ENCODE measurements around the gene ENTPD2. TPM values are rescaled to one million over a fixed set of nuclear protein-coding genes. Genes with fewer than 3 reads are reported as not detected.
"Not testable (repeated sequence)": the region's sequence is repeated elsewhere in the genome, so short reads cannot be mapped to it uniquely, and the experiment has no call there.

ENTPD2 gene
- total RNA-seq, 1 donor from 2014 or later, result 0.41 TPM

DNA sequence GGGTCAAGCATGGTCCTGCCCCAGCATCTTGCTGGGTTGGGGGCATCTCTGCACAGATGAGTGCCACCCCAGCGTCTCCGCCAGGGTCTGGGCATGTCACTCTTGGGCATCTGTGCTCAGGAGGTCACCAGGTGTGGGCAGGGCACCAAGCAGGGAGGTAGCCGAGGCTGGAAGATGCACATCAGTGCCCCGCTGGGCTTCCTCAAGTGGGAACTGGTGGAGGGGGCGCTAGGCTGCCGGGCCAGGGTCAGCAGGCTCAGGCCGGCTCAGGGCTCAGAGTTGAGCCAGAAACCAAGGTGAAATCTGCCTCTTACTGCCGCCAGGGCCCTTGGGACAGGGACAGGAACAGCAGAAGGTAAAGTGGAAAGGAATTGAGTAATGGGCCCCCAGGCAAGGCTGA is 17.9 kb downstream of the ENTPD2 start:
- H3K4me3 ChIP-seq, result no peak overlapping the region
- H3K9me3 ChIP-seq, result no peaks in the 10 kb centered on the region
- TF ChIP-seq, protein P1, sequence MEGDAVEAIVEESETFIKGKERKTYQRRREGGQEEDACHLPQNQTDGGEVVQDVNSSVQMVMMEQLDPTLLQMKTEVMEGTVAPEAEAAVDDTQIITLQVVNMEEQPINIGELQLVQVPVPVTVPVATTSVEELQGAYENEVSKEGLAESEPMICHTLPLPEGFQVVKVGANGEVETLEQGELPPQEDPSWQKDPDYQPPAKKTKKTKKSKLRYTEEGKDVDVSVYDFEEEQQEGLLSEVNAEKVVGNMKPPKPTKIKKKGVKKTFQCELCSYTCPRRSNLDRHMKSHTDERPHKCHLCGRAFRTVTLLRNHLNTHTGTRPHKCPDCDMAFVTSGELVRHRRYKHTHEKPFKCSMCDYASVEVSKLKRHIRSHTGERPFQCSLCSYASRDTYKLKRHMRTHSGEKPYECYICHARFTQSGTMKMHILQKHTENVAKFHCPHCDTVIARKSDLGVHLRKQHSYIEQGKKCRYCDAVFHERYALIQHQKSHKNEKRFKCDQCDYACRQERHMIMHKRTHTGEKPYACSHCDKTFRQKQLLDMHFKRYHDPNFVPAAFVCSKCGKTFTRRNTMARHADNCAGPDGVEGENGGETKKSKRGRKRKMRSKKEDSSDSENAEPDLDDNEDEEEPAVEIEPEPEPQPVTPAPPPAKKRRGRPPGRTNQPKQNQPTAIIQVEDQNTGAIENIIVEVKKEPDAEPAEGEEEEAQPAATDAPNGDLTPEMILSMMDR (IDR thresholded peaks at IDR 0.05), result no peak
- no peaks in the 10 kb centered on the region for H3K36me3 ChIP-seq
- H3K4me1 ChIP-seq, result peaks cover 15% of the 10 kb centered on the region
- no peak overlapping the region for H3K27ac ChIP-seq
- ATAC-seq, result no peak
- no peak for DNase-seq
- no peaks in the 10 kb centered on the region for H3K27me3 ChIP-seq
- intact Hi-C loops (cut with DNase I), result loop anchor here (10.0 kb wide), 1 partner anchor 91 kb away; the partner anchor contains the start of genes C8G and FBXW5

DNA sequence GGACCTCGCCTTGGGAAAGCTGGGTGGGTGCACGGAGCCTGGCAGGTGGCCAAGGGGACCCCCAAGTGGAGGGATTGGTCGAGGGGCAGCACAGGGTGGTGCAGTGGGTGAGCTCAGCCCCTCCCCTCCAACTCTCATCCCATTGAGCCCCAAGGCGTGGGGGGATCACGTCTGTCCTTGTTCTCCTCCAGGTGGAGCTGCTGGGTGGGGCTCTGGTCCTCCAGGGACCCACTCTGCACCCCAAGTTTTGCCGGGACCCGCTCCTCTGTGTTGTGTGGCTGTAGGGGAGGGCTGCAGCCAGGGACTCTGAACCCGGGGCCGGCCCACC is 18.4 kb downstream of the ENTPD2 start:
- H3K36me3 ChIP-seq, result no peaks in the 10 kb centered on the region
- H3K4me3 ChIP-seq, result no peak overlapping the region
- no peak overlapping the region for H3K27ac ChIP-seq
- no peaks in the 10 kb centered on the region for H3K27me3 ChIP-seq
- H3K9me3 ChIP-seq, result no peaks in the 10 kb centered on the region
- H3K4me1 ChIP-seq, result peaks cover 19% of the 10 kb centered on the region
- ATAC-seq (no peak), DNase-seq (no peak)
- TF ChIP-seq, protein P1 (IDR thresholded peaks at IDR 0.05), result no peak
- intact Hi-C loops (cut with DNase I), result loop anchor here (10.0 kb wide), 1 partner anchor 91 kb away; the partner anchor contains the start of genes C8G and FBXW5

- no peak overlapping the region for H3K27ac ChIP-seq
These were observed 19.0 kb downstream of the ENTPD2 start for GRCh38 chr9:137034709-137035506.

DNA sequence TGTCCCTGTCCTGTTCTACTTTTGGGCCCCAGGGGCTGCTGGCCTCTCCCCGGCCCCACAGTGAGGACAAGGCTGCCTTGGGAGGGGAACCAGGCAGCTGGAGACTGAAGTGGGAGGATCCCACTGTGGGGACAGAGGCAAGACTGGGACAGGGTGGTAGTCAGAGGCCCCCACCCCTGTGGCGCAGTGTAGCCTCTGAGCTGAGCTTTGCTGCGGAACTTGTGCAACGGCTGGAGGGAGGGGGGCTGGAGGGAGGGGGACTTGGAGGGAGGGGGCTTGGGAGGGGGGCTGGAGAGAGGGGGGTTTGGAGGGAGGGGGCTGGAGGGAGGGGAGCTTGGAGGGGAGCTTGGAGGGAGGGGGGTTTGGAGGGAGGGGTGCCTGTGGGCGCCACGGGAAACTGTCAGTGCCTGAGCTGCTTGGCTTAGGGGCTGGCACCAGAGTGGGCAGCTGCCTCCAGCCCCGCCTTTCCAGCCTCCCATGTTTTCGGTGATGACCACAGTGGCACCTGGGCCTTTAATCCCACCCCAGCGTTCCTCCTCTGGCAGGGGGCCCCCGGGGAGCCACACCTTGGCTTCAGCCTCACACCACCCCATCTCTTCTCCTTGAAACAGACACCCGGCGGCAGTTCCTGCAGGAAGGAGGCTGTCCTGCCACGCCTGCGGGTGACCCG is 19.7 kb downstream of the ENTPD2 start:
- H3K27me3 ChIP-seq, result no peaks in the 10 kb centered on the region
- no peaks in the 10 kb centered on the region for H3K9me3 ChIP-seq
- intact Hi-C loops (cut with DNase I), result loop anchor here (5.0 to 10.0 kb wide), 2 partner anchors 89 to 247 kb away; partner anchors contain the start of genes C8G and FBXW5
- DNase-seq (no peak), ATAC-seq (peak; percentile 5)
- H3K27ac ChIP-seq, result no peak overlapping the region
- H3K4me1 ChIP-seq, result peaks cover 26% of the 10 kb centered on the region
- TF ChIP-seq, protein P1 (IDR thresholded peaks at IDR 0.05), result no peak
- H3K4me3 ChIP-seq, result peak overlapping the region; percentile 21
- no peaks in the 10 kb centered on the region for H3K36me3 ChIP-seq

More at GRCh38 chr9:137034709-137035506, 19.0 kb downstream of the ENTPD2 start:
- TF ChIP-seq, protein P1 (IDR thresholded peaks at IDR 0.05), result peak; percentile 90
- peak; percentile 82 for ATAC-seq
- Histone ChIP-seq H3K36me3 (no peaks in the 10 kb centered on the region), H3K4me1 (peaks cover 20% of the 10 kb centered on the region), H3K4me3 (no peak overlapping the region), H3K9me3 (no peaks in the 10 kb centered on the region), H3K27me3 (no peaks in the 10 kb centered on the region)
- DNase-seq, result peak; percentile 91
- intact Hi-C loops (cut with DNase I), result loop anchor here (5.0 to 10.0 kb wide), 2 partner anchors 90 to 248 kb away; partner anchors contain the start of genes C8G and FBXW5

DNA sequence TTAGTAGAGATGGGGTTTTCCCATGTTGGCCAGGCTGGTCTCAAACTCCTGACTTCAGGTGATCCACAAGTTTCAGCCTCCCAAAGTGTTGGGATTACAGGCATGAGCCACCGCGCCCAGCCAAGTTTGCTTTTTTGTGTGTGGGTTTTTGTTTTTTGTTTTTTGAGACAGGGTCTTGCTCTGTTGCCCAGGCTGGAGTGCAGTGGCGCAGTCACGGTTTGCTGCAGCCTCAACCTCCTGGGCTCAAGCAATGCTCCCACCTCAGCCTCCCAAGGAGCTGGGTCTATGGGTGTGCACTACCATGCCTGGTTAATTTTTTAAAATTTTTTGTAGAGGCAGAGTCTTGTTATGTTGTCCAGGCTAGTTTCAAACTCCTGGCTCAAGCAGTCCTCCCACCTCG is 20.4 kb downstream of the ENTPD2 start:
- H3K27ac ChIP-seq, H3K9me3 ChIP-seq, H3K36me3 ChIP-seq, H3K27me3 ChIP-seq, DNase-seq, ATAC-seq: not testable (repeated sequence)
- intact Hi-C loops (cut with DNase I), result loop anchor here (5.0 to 10.0 kb wide), 2 partner anchors 89 to 246 kb away; partner anchors contain the start of genes C8G and FBXW5
- H3K4me1 ChIP-seq, result peaks cover 33% of the 10 kb centered on the region
- H3K4me3 ChIP-seq, result peak overlapping the region; percentile 21

DNA sequence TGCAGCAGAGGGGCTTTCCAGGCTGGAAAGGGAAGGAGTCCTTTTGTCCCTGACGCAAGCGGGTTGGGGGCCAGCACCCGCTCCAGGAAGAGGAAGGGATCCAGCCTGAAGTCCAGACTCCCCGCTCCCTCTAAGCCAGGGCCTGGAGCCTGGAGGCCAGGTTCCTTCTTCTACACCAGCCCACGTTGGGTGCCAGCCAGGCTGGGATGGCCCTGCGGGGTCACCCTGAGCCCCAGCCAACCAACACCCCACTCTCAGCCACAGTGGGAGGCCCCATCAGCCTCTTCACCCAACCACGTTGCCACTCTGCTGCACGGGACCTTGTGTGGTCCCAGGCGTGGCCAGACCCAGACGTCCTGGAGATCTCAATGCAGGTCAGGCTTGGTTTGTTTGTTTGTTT is 21.0 kb downstream of the ENTPD2 start:
- H3K27ac ChIP-seq, result peak overlapping the region; percentile 36
- H3K27me3 ChIP-seq, result no peaks in the 10 kb centered on the region
- no peaks in the 10 kb centered on the region for H3K36me3 ChIP-seq
- ATAC-seq, result peak; percentile 39
- DNase-seq, result peak; percentile 76
- H3K4me3 ChIP-seq, result peak overlapping the region; percentile 21
- intact Hi-C loops (cut with DNase I), result loop anchor here (5.0 to 10.0 kb wide), 2 partner anchors 88 to 246 kb away; partner anchors contain the start of genes C8G and FBXW5
- no peaks in the 10 kb centered on the region for H3K9me3 ChIP-seq
- TF ChIP-seq, protein P1 (IDR thresholded peaks at IDR 0.05), result no peak
- H3K4me1 ChIP-seq, result peaks cover 35% of the 10 kb centered on the region
